H1 (cell line): Measurements from ENCODE around the gene CEMIP2. TPM values are rescaled to one million over a fixed set of nuclear protein-coding genes. Genes with fewer than 3 reads are reported as not detected.

Experiments used
- ATF2 ChIP-seq: IDR thresholded peaks from 2 replicates; pipeline ENCODE4 v1.6.1; 2012; ENCODE audit warnings: low read length, inconsistent platforms
- CEBPB ChIP-seq: IDR thresholded peaks from 2 replicates; pipeline ENCODE4 v1.6.1; 2012; ENCODE audit warnings: low read depth, low read length
- SRF ChIP-seq: IDR thresholded peaks from 2 replicates; pipeline ENCODE4 v1.6.1; 2011; ENCODE audit warnings: mild to moderate bottlenecking, low read depth, low read length, moderate library complexity
- TCF12 ChIP-seq: IDR thresholded peaks from 2 replicates; pipeline ENCODE4 v1.6.1; 2011; ENCODE audit warnings: low read depth, mild to moderate bottlenecking, low read length
- ZNF274 ChIP-seq: IDR thresholded peaks from 2 replicates; pipeline ENCODE4 v1.7.0; 2012; ENCODE audit warnings: low read length, borderline replicate concordance; ENCODE audit errors: extremely low read depth
- polyA plus RNA-seq, 7 experiments: library from polyadenylated mRNA; depleted of rRNA in 3 of 7; stranded (reverse) in 5 of 7; unstranded in 2 of 7; fragments of >200 nt in 5 of 7; fragments of 200-250 nt in 2 of 7; gene quantifications; 1 replicate in 5 of 7; 2 replicates in 1 of 7; 4 replicates in 1 of 7; pipeline versions ENCODE4 v1.2.1 to v1.2.3, GENCODE V29; 2011 to 2013; ENCODE audit warnings: missing spikeins in 2 of 7, mixed read lengths in 2 of 7
- total RNA-seq: library from RNA; stranded (reverse); fragmentation: NEBNext Ultra II Directional; extraction: Animal tissue kit (Norgen Biotek cat#: 25700); gene quantifications from 2 replicates; pipeline ENCODE4 v1.2.1, GENCODE V29; 2021

Gene CEMIP2
- total and polyA plus RNA-seq, 2 of the 8 experiments (the other 6 are each of a cell fraction or from before 2014, with no cell fraction given), result 25.2 to 52.1 TPM

- TF ChIP-seq ATF2 (no peak), CEBPB (no peak), TCF12 (no peak), SRF (no peak), ZNF274 (no peak)
These were observed 93.0 kb downstream of the CEMIP2 start (continued) for GRCh38 chr9:71675105-71675856.
